ENCODE measurements around the gene BCAS3.
A peak's percentile ranks its signal among the peaks of the same experiment; 100 is the strongest.
"Not testable (repeated sequence)": the region's sequence is repeated elsewhere in the genome, so short reads cannot be mapped to it uniquely, and the experiment has no call there.

BCAS3 gene

DNA sequence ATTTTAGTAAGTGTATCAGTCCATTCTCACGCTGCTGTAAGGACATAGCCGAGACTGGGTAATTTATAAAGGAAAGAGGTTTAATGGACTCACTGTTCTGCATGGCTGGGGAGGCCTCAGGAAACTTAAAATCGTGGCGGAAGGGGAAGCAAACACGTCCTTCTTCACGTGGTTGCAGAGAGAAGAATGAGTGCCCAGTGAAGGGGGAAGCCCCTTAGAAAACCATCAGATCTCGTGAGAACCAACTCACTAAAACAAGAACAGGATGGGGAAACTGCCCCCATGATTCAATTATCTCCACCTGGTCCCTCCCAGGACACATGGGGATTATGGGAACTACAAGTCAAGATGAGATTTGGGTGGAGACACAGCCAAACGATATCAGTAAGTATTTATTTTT, 567.3 kb downstream of the BCAS3 start:
- not testable (repeated sequence) for DNase-seq (ENCODE audit: low read depth in 2 of 2, low spot score in 1 of 2)

GRCh38 chr17:61245706-61246135, 568.1 kb downstream of the BCAS3 start:
- no peak for DNase-seq (ENCODE audit: low read depth in 2 of 2, low spot score in 1 of 2)

DNA sequence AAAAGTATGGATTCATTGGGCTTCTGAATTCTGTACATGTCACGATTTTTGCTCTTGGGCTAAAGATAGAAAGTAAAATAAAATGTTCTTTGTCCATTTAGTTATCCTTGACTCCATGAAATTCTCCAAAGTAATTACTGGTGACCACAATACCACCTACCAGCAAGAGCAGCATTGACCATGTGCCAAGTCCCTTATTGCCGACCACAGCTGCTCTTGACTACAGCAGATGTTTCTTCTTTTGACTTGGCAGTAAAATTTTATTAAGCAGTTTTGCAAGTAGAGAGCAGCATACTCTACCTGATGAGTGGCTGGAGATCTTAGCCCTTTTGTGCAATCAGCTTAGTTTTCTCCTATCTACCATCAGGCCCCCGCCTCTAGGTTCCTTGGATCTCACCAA, 569.8 kb downstream of the BCAS3 start:
- DNase-seq (ENCODE audit: low read depth in 2 of 2, low spot score in 1 of 2) = no peak

- no peak for DNase-seq (ENCODE audit: low read depth in 2 of 2, low spot score in 1 of 2)
These were observed 570.7 kb downstream of the BCAS3 start for GRCh38 chr17:61248399-61248798.

DNA sequence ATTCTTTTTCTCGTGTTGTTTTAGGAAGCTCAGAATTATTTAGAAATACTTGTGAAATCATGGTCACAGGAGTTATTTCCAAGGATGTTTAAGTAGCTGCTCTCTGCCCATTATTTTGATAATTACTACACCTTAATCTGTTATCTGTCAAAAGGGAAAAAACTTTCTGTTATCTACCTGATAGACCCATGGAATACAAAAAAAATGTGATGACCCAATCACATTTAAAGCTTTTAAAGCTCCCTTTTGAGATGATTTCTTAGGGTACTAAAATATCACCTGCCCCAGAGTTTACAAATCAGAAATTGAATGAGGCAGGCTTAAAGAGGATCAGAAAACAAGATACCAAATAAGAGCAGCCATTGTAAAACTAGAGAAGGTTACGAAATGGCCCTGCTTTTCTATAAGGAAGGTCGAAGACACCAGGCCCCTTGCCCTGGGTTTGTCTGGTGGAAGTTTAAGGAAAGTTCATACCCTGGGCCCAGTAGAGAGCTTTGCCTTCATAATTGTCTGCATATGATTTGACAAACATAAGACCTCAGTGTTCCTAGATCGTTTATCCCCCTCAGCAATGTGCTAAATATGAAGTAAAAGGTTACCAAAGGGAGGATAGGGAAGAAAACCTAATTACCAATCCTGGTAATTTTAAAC, 572.1 kb downstream of the BCAS3 start:
- no peak for DNase-seq (ENCODE audit: low read depth in 2 of 2, low spot score in 1 of 2)

- no peak for DNase-seq (ENCODE audit: low read depth in 2 of 2, low spot score in 1 of 2)
These were observed 572.8 kb downstream of the BCAS3 start for GRCh38 chr17:61250335-61250890.

GRCh38 chr17:61251939-61252865, 574.6 kb downstream of the BCAS3 start:
- peak in 1 of 2 donors; percentile 20 for DNase-seq (ENCODE audit: low read depth in 2 of 2, low spot score in 1 of 2)

GRCh38 chr17:61253362-61253761, 575.7 kb downstream of the BCAS3 start:
- DNase-seq (ENCODE audit: low read depth in 2 of 2, low spot score in 1 of 2) = no peak

- DNase-seq (ENCODE audit: low read depth in 2 of 2, low spot score in 1 of 2) = no peak
These were observed 576.4 kb downstream of the BCAS3 start for GRCh38 chr17:61253937-61254574.

GRCh38 chr17:61254904-61255303, 577.3 kb downstream of the BCAS3 start:
- no peak for DNase-seq (ENCODE audit: low read depth in 2 of 2, low spot score in 1 of 2)

DNA sequence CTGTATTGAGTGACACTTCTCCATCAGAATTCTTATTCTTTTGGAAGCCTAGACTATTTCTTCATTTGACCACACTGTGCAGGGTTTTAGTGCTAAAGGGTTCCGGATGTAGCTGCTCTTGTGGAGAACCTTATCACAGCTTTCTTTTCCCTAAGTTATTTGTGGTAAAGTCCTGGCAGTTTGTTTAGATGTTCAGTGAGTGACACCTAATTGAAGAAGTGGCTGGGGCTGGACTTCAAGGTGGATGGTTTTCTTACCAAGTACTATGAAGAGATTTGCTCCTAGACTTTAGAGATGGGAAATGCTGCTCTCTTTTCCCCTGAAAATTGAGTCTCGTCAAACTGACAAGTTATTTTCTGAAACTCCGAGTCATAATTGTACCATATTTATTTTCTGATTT, 578.0 kb downstream of the BCAS3 start:
- DNase-seq (ENCODE audit: low read depth in 2 of 2, low spot score in 1 of 2) = no peak

GRCh38 chr17:61259360-61259759, 581.7 kb downstream of the BCAS3 start:
- DNase-seq (ENCODE audit: low read depth in 2 of 2, low spot score in 1 of 2) = no peak

- no peak for DNase-seq (ENCODE audit: low read depth in 2 of 2, low spot score in 1 of 2)
These were observed 582.6 kb downstream of the BCAS3 start for GRCh38 chr17:61260071-61260797.

- DNase-seq (ENCODE audit: low read depth in 2 of 2, low spot score in 1 of 2) = no peak
These were observed 583.5 kb downstream of the BCAS3 start for GRCh38 chr17:61261001-61261637.

DNA sequence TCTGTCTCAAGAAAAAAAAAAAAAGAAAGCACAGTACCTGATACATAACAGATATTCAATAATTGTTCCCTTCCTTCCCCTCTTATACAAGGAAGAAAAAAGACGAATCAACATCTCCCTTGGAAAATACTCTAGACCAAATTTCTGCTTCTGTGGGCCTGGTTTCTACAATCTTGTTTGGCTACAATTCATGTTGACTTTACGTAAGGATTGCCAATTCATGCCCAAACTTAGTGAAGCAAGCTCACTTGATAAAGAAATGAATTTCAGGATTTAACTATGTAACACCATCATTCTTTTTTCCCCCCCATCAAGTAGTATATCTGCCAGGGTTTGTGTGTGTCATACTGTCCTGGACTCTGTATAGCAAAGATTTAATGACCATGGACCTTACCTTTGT, 587.7 kb downstream of the BCAS3 start:
- DNase-seq (ENCODE audit: low read depth in 2 of 2, low spot score in 1 of 2) = no peak

- no peak for DNase-seq (ENCODE audit: low read depth in 2 of 2, low spot score in 1 of 2)
These were observed 590.2 kb downstream of the BCAS3 start for GRCh38 chr17:61267847-61268246.

GRCh38 chr17:61275395-61275794, 597.7 kb downstream of the BCAS3 start:
- DNase-seq (ENCODE audit: low read depth in 2 of 2, low spot score in 1 of 2) = no peak

GRCh38 chr17:61276806-61277205, 599.2 kb downstream of the BCAS3 start:
- DNase-seq (ENCODE audit: low read depth in 2 of 2, low spot score in 1 of 2) = no peak

DNA sequence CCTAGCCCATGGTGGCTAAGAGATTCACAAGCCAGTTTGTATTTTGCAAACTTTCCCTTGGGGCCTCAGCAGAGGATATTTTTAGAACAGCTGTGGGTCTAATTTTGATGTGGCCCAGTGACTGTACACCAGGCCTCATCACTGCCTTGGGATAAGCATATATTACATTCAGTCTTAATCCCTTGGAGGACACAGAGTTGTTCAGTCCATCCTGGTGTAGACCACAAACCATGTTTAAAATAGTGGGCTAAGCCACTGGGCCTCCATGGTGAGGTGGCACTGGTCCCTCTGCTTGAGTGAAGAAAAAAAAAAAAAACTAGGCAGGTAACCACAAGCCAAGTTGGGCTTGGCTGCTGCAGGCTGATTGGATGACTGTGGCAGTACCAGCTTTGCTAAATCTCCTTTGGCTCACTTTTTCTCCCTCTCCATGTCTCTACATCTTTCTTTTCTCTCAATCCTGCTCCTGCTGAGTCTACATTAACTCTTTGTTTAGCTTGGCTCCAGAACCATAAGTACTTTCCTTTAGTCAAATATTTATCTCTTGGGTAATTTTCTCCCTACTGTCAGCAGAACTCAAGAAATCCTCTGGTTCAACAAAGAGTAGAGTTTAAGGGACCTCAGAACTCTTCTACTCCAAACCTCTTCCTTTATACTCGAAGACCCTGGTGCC, 602.0 kb downstream of the BCAS3 start:
- no peak for DNase-seq (ENCODE audit: low read depth in 2 of 2, low spot score in 1 of 2)

DNA sequence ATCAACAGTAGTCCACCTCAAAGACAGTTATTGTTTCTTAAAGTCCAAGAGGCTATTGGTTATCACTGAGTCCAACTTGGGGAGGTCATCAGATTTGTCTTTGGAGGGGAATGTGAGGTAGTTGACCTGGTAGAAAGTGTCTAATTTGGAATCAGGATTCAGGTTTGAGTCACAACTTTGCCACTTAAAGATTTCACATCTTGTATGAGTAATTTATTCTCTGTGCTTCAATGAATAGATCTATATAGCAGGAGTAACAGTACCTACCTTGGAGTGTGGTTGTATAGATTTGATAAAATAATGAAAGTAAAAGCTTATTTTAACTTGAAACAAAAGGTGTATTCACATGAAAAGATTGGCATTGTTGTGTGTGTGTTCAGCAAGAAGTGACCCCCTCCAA, 602.7 kb downstream of the BCAS3 start:
- DNase-seq (ENCODE audit: low read depth in 2 of 2, low spot score in 1 of 2) = no peak

Measured in stimulated activated CD8-positive, alpha-beta memory T cell treated with anti-CD3 and anti-CD28 coated beads, Interleukin-4, amount 100 ng/mL, for 1 hour (primary cell).